ENCODE measurements around the gene DNHD1. TPM values are rescaled to one million over a fixed set of nuclear protein-coding genes. Genes with fewer than 3 reads are reported as not detected.

The DNHD1 gene
- total RNA-seq, 1 donor from 2014 or later = 17.3 TPM

GRCh38 chr11:6456361-6457073 lies 40.6 kb upstream of the DNHD1 start:
- Mint-ChIP-seq H3K27me3 (ENCODE audit: low read depth) (no peaks in the 10 kb centered on the region), H3K27ac (no peak overlapping the region), H3K4me3 (no peak overlapping the region), H3K36me3 (no peaks in the 10 kb centered on the region), H3K4me1 (peaks cover 4% of the 10 kb centered on the region), H3K9me3 (no peaks in the 10 kb centered on the region)
- no peak for TF ChIP-seq CTCF (IDR thresholded peaks at IDR 0.05; ENCODE audit: unreplicated experiment)
- no peak for DNase-seq (ENCODE audit: low spot score in 2 of 2, unreplicated experiment in 2 of 2)

GRCh38 chr11:6457581-6458320 lies 39.3 kb upstream of the DNHD1 start:
- peaks cover 4% of the 10 kb centered on the region for H3K4me1 Mint-ChIP-seq
- no peak overlapping the region for H3K4me3 Mint-ChIP-seq
- TF ChIP-seq CTCF (IDR thresholded peaks at IDR 0.05; ENCODE audit: unreplicated experiment) = no peak
- H3K9me3 Mint-ChIP-seq = no peaks in the 10 kb centered on the region
- H3K36me3 Mint-ChIP-seq = no peaks in the 10 kb centered on the region
- H3K27me3 Mint-ChIP-seq (ENCODE audit: low read depth) = no peaks in the 10 kb centered on the region
- H3K27ac Mint-ChIP-seq = no peak overlapping the region
- DNase-seq (ENCODE audit: low spot score in 2 of 2, unreplicated experiment in 2 of 2) = no peak

GRCh38 chr11:6458352-6459098 lies 38.6 kb upstream of the DNHD1 start:
- DNase-seq (ENCODE audit: low spot score in 2 of 2, unreplicated experiment in 2 of 2) = no peak
- H3K36me3 Mint-ChIP-seq = peaks cover 3% of the 10 kb centered on the region
- H3K27me3 Mint-ChIP-seq (ENCODE audit: low read depth) = no peaks in the 10 kb centered on the region
- peaks cover 4% of the 10 kb centered on the region for H3K4me1 Mint-ChIP-seq
- H3K4me3 Mint-ChIP-seq = no peak overlapping the region
- no peak overlapping the region for H3K27ac Mint-ChIP-seq
- no peak for TF ChIP-seq CTCF (IDR thresholded peaks at IDR 0.05; ENCODE audit: unreplicated experiment)
- H3K9me3 Mint-ChIP-seq = no peaks in the 10 kb centered on the region

- H3K27ac Mint-ChIP-seq = no peak overlapping the region
These were observed 38.0 kb upstream of the DNHD1 start for GRCh38 chr11:6459099-6459450.

More at GRCh38 chr11:6459099-6459450, 38.0 kb upstream of the DNHD1 start:
- H3K4me3 Mint-ChIP-seq = no peak overlapping the region
- no peak for DNase-seq (ENCODE audit: low spot score in 2 of 2, unreplicated experiment in 2 of 2)
- peaks cover 4% of the 10 kb centered on the region for H3K4me1 Mint-ChIP-seq
- no peak for TF ChIP-seq CTCF (IDR thresholded peaks at IDR 0.05; ENCODE audit: unreplicated experiment)
- no peaks in the 10 kb centered on the region for H3K9me3 Mint-ChIP-seq
- H3K27me3 Mint-ChIP-seq (ENCODE audit: low read depth) = no peaks in the 10 kb centered on the region
- H3K36me3 Mint-ChIP-seq = peaks cover 7% of the 10 kb centered on the region
